Measurements from ENCODE around the gene ELMO2.

- TF ChIP-seq ZFP30 (CRISPR knock-in tag; IDR thresholded peaks at IDR 0.05) (no peak), RARB (CRISPR knock-in tag; IDR thresholded peaks at IDR 0.05) (no peak), ZFP3 (CRISPR knock-in tag; IDR thresholded peaks at IDR 0.05) (no peak), SNAI2 (CRISPR knock-in tag; IDR thresholded peaks at IDR 0.05) (no peak), TCF4 (CRISPR knock-in tag; IDR thresholded peaks at IDR 0.05; ENCODE audit: borderline replicate concordance) (no peak), ESRRG (CRISPR knock-in tag; IDR thresholded peaks at IDR 0.05) (no peak), PPARA (CRISPR knock-in tag; IDR thresholded peaks at IDR 0.05; ENCODE audit: borderline replicate concordance) (no peak), ISL1 (CRISPR knock-in tag; IDR thresholded peaks at IDR 0.05) (no peak), PATZ1 (CRISPR knock-in tag; IDR thresholded peaks at IDR 0.05; ENCODE audit: borderline replicate concordance) (no peak), POU6F1 (CRISPR knock-in tag; IDR thresholded peaks at IDR 0.05; ENCODE audit: borderline replicate concordance, low read depth) (no peak), TOX (CRISPR knock-in tag; IDR thresholded peaks at IDR 0.05; ENCODE audit: borderline replicate concordance) (no peak)
These were observed 78.9 kb downstream of the ELMO2 start for GRCh38 chr20:46327557-46327956.

Measured in SK-N-SH treated with all-trans-retinoic acid at 6 μM for 48 hours (cell line).